NCI-H1930 (cell line): ENCODE data around the gene THAP12.
"Not testable (repeated sequence)": the region's sequence is repeated elsewhere in the genome, so short reads cannot be mapped to it uniquely, and the experiment has no call there.

Experiments used
- DNase-seq, 2 experiments: peaks; one replicate each; lab custom pipeline; 2025; lab: John Stamatoyannopoulos, UW

Gene THAP12, protein sequence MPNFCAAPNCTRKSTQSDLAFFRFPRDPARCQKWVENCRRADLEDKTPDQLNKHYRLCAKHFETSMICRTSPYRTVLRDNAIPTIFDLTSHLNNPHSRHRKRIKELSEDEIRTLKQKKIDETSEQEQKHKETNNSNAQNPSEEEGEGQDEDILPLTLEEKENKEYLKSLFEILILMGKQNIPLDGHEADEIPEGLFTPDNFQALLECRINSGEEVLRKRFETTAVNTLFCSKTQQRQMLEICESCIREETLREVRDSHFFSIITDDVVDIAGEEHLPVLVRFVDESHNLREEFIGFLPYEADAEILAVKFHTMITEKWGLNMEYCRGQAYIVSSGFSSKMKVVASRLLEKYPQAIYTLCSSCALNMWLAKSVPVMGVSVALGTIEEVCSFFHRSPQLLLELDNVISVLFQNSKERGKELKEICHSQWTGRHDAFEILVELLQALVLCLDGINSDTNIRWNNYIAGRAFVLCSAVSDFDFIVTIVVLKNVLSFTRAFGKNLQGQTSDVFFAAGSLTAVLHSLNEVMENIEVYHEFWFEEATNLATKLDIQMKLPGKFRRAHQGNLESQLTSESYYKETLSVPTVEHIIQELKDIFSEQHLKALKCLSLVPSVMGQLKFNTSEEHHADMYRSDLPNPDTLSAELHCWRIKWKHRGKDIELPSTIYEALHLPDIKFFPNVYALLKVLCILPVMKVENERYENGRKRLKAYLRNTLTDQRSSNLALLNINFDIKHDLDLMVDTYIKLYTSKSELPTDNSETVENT

DNA sequence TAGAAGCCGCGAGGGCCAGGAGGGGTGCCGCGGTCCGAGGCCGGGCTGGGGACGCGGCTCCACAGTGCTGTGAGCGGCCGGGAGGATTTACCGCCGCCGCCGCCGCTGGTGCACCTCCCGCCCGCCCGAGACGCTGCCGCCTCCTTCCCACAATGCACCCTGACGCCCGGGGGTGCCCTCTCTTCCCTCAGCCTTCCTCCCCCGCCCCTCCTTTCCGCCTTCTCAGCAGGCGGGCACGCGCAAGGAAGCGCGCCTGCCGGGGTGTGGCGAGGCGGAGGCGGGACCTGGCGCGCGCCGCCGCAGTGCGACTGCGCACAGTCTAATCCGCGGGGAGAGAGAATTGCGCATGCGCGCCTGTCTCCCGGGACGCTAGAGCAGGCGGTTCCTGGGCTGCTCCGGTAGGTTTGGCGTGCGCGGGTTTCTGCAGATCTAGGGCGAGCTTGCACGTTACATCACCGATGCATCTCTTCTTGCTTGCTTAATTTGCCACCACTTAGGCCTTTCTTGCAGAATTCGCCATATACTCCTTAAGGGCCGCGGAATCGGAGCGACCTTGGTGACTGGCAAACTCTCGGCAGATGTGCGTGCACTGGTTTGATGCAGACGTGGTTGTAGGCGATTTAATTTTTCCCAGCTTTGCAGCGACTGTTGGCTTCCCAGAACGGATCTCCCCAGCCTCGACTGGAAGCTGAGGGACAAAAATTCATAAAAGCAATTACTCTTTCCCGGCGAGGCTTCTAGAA, at the start of gene THAP12, which contains the start of gene GVQW3:
Gene THAP12 (minus strand): TSS at position 156 of the 743 bp plus-strand sequence. CDS start 296 bp downstream, outside the sequence.
Gene GVQW3 (plus strand): TSS at position 347 of the 743 bp plus-strand sequence. CDS start 506 bp downstream, outside the sequence.
- DNase-seq: peak; percentile 93 to 96

- no peak for DNase-seq
Measured at GRCh38 chr11:76426660-76427059, 45.7 kb upstream of the THAP12 start.

DNA sequence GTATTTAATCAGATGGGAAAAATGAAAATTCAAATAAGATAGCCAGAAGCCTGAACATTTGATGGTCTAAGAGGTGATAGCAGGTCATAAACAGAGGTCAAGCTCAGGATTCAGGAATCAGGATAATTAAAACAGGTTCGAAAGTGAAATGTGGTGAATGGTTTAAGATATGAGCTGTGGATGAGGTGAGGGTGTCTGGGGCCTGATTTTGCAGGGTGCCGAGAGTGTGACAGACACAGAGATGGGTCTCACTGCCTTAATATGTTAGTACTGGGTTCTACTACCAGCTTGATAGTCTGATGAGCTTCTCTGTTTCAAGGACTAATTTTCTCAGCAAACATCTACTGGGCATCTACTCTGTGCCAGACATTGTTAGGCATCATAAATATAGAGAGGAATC, 44.0 kb upstream of the THAP12 start:
- DNase-seq: no peak

- no peak for DNase-seq
Measured at GRCh38 chr11:76424379-76424778, 43.4 kb upstream of the THAP12 start.

- no peak for DNase-seq
Measured at GRCh38 chr11:76419896-76420295, 39.0 kb upstream of the THAP12 start.

DNA sequence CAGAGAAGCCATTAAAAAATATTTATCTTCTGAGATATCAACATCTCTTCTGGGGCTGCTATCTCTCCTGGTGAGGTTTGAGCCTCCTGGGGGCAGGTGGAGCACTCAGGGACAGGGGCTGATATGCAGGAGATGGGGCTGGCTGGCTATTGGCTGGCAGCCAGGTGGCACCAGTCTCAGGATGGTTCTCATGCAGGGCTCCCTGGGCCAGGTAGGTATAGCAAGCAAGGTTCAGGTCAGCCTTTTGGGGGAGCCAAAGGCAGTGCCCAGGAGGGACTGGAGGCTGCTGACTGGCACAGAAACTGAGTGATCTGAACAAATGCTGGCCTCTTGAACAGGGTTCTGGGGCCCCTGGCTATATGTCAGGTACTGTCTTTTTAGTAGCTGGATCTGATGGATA, 34.1 kb upstream of the THAP12 start:
- DNase-seq: no peak

- no peak for DNase-seq
Measured at GRCh38 chr11:76410851-76411357, 30.0 kb upstream of the THAP12 start.

DNA sequence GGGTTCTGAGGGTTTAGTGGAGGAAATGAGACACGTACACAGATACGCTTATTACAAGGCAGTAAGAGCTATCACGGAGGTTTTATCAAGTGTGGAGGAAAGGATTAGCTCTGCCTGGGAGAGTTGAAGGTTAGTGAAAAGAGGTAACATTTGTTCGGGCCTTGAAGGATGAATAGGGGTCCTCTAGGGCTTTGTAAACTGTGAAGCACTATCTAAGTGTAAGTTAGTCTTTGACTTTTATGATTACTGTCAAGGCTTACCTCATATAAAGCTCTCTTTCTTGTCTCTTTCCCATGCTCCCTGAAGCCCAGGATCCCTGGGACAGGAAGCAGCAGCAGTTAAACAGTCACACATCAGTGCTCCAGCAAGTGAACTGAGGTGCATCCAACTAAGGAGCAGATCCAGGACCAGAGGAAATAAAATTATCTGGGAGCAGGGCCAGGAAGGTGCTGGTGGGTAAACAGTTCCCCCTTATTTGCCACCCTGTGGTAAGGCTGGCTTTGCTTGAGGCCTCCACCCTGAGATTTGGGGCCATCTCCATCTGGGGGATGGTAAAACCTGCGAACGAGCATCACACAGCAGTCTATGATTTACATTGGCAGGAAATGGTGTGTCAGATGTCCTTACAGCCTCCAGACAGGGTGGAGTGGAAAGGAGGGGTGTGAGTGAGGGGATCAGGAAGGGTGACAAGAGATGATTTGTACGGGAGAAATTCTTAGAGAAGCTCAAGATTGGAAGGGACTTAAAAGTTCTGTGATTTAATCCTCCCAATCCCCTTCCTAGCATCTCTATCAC, 27.4 kb upstream of the THAP12 start:
- no peak for DNase-seq

DNA sequence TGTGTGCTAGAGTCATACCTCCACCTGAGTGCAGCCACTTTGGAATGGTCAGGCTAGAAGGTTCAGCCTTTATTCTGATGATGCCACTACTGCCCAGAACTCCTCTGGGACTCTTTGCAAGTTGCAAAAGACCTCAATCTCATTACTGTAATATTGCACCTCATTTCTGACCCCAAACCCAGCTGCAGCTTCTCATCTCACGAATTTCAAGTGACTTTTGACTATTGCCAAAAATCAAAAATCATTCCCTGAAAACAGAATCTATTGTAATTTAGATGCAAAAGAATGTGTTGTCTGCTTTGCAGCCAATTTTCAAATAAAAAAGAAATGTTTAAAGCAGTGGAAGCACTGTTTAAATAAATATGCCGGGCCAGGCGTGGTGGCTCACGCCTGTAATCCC, 25.4 kb upstream of the THAP12 start:
- no peak for DNase-seq

DNA sequence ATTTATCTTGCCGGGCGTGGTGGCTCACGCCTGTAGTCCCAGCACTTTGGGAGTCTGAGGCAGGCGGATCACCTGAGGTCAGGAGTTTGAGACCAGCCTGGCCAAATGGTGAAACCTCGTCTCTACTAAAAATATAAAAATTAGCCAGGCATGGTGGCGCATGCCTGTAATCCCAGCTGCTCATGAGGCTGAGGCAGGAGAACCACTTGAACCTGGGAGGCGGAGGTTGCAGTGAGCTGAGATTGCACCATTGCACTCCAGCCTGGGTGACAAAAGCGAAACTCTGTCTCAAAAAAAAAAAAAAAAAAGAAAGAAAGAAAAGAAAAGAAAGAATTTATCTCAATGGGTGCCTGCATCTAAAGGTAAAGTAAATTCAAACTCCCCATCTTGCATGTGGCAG, 20.6 kb upstream of the THAP12 start:
- not testable (repeated sequence) for DNase-seq

DNA sequence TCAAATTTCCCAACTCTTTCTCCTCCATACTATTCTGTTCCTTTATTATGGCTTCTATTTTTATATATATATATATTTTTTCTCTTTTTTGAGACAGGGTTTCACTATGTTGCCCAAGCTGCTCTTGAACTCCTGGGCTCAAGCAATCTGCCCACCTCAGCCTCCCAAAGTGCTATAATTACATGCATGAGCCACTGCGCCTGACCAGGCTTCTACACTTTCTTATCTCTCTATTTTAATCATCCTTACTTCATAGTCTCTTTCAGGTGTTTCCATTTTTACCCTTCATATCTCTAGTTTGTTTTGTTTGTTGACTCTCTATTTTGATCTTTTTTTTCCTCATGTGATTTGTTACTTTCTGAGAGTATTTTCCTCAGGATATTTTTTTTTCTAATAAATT, 20.0 kb upstream of the THAP12 start:
- DNase-seq: no peak

GRCh38 chr11:76397383-76397782, 16.5 kb upstream of the THAP12 start:
- DNase-seq: no peak

DNA sequence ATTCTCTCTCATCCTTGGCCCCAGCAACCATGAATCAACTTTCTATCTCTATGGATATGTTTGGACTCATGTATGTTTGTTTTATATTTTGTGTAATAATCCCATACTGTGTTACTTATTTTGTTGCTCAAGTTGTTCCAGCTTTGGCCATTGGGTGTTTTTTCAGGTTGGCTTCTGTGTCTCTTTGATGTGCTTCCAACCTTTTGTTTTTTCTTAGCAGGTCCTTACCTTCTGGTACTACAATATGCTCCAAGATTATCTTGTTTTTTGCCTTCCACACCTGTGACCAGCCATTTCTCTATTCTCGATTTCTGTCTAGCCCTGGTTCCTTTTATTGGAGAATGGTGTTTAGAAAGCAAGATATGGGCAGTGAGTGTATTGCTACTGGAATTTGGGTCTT, 14.4 kb upstream of the THAP12 start:
- no peak for DNase-seq

GRCh38 chr11:76394411-76394810, 13.5 kb upstream of the THAP12 start:
- no peak for DNase-seq

GRCh38 chr11:76392870-76393269, 11.9 kb upstream of the THAP12 start:
- no peak for DNase-seq

- no peak for DNase-seq
Measured at GRCh38 chr11:76391811-76392475, 11.0 kb upstream of the THAP12 start.

- DNase-seq: no peak
Measured at GRCh38 chr11:76391021-76391420, 10.1 kb upstream of the THAP12 start.

- DNase-seq: no peak
Measured at GRCh38 chr11:76388408-76388807, 7.5 kb upstream of the THAP12 start.

DNA sequence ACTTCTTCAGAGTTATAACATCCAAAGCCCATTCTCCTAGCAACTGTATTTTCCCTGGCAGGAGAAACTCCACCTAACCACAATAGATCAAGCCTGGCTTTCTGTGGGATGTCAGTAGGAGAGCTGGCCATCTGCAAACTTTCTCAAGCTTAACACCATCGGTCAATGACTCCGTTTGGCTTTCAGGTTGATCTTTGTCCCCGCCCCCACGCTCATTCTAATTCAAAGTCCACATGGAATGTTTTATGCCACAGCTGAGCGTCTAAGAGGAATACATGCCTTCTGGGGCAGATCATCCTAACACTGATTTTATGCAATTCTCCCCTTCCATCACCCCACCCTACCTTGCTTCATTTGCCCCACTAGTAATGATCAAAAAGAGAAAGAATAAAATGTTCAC, 5.0 kb upstream of the THAP12 start:
- no peak for DNase-seq

DNA sequence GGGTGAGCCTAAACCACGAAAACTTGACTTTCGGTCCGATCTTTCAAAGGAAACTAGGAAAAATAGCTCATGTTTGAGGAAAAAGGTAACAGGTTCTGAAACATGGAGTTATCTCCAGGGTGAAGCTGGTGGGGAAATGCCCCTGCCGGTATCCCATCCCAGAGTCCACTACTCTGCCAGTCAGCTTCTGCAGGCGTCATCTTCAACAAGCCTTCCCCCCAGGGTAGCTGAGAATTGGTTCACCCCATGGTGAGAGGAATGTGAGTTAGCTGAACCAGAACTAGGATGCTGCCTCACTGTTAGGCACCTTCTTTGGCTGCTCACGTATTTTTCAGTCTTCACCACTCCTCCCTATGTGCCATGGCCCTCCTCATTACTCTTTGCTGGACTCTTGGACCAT, 1.3 kb upstream of the THAP12 start:
- no peak for DNase-seq
